Activated CD8-positive, alpha-beta memory T cell treated with anti-CD3 and anti-CD28 coated beads, Interleukin-2, amount 50 U/mL, for 1 hour (primary cell): ENCODE data around the gene PRAC2.
"Not testable (repeated sequence)": the region's sequence is repeated elsewhere in the genome, so short reads cannot be mapped to it uniquely, and the experiment has no call there.

Experiments used
- DNase-seq: peaks from one replicate; pipeline ENCODE4 v3.0.0-alpha.2; 2020; ENCODE audit errors: extremely low read depth

The PRAC2 gene

GRCh38 chr17:48722915-48723422, at the start of gene PRAC2:
Gene PRAC2 (plus strand): TSS chr17:48723185. CDS start chr17:48724411, 1,226 bp downstream.
- no peak for DNase-seq

GRCh38 chr17:48676963-48677558, 45.9 kb upstream of the PRAC2 start:
- no peak for DNase-seq

- DNase-seq, result no peak
Measured at GRCh38 chr17:48678141-48678971, 44.6 kb upstream of the PRAC2 start.

- no peak for DNase-seq
Measured at GRCh38 chr17:48679385-48680096, 43.4 kb upstream of the PRAC2 start.

- no peak for DNase-seq
Measured at GRCh38 chr17:48681609-48682008, 41.4 kb upstream of the PRAC2 start.

GRCh38 chr17:48690655-48691054, 32.3 kb upstream of the PRAC2 start:
- no peak for DNase-seq

GRCh38 chr17:48692049-48692448, 30.9 kb upstream of the PRAC2 start:
- no peak for DNase-seq

DNA sequence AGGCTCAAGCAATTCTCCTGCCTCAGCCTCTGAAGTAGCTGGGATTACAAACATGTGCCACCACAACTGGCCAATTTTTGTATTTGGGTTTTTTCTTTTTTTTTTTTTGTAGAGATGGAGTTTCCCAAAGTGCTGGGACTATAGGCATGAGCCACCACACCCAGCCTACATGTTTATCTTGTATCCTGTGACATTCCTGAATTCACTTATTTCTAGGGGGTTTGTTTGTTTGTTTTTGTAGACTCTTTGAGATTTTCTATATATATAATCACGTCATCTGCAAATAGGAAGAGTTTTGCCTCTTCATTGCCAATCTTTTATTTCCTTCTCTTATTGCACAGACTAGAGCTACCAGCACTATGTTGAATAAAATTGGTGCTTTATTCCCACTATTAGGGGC, 29.8 kb upstream of the PRAC2 start:
- DNase-seq, result no peak

GRCh38 chr17:48701864-48702532, 21.0 kb upstream of the PRAC2 start:
- DNase-seq, result no peak

- no peak for DNase-seq
Measured at GRCh38 chr17:48704361-48705248, 18.4 kb upstream of the PRAC2 start.

DNA sequence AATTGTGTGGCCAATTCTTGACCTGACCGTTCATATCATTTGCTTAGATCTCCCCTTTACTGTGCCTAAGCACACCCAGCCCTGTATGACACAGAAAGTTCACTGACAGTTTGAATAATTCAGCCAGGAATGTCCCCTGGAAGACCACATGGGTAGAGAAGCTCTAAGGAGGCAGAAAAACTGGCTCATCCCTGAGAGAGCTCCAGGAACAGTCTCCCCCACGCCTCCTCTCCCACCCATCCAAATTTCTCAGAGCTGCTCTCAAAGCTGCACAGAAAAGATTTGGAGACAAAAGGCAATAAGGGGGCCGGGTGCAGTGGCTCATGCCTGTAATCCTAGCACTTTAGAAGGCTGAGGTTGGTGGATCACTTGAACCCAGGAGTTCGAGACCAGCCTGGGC, 11.9 kb upstream of the PRAC2 start:
- no peak for DNase-seq

DNA sequence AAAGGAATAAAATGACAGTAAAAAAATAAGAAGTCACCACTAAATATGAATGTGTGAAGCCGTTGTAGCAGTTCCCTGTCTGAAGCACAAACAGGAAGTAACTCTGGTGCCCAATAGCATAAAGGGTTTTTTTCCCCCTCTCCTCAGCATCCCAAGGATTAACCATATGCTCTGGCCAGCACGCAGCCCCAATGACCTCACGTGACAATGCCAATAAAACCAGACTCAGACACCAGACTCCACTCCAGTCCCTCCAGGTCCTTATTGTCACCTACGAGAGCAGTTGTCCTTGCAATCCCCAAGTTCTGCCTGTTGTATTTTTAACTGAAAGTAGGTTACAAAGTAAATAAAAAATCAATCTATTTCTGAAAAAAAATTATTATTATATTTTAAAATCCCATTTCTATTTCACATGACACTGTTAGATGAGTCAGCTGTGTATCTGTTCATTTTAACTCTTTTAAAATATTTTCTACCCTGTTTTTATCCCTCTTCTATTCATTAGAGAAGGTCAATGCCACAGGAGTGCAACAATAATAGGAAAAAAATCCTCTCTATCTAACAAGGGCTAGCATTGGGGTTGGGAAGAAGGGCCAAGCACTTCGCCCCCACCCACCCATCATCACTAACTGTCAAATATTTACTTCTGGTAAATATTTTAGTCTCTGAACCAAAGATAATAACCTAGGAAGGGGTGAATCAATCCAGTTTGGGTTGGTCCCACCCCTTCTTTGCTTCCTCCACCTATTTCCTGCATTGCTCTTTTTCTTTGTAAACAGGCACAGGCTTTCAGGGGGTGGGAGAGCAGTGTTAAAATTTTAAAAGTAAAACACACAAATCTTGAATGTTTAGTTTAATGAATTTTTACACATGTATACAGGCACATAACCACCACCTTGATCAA, 7.2 kb upstream of the PRAC2 start:
- no peak for DNase-seq

GRCh38 chr17:48716549-48716948, 6.4 kb upstream of the PRAC2 start:
- not testable (repeated sequence) for DNase-seq

- DNase-seq, result no peak
Measured at GRCh38 chr17:48717367-48718226, 5.4 kb upstream of the PRAC2 start.

- no peak for DNase-seq
Measured at GRCh38 chr17:48718227-48718760, 4.7 kb upstream of the PRAC2 start.

GRCh38 chr17:48718761-48719641, 4.0 kb upstream of the PRAC2 start:
- DNase-seq, result no peak

DNA sequence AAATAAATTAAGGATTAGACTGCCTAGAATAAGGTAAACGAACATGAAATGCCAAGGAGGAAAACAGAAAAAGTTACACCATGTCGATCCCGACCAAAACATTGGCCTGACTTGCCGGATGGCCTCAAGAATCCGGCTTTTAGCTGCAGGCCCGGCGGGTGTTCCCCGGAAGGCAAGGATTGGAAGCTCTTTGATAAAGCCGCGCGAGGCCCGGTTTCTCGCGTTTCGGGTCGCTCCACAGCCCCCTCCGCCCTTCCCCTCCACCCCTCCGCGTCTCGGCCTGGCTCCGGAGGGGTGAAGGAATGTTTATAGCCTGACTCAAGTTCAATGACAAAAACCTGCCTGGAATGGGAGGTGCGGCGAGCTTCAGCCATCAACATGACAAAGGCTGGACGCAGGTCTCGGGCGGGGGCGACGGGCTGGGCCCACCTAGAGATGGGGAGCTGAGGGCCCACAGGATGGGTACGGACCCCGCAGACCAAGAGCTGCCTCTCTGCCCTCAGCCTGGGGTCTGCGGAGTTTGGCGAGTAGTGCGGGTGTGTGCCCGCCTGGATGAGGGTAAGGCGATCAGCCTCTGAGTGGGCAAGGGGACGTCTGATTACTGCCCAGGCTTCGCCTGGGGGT, 3.2 kb upstream of the PRAC2 start:
- no peak for DNase-seq
